GM15510 (cell line): ENCODE results near the gene LYPD6B.

Source experiments
- POLR2A ChIP-seq: IDR thresholded peaks from 3 replicates; pipeline ENCODE4 v1.6.1; 2011; ENCODE audit warnings: borderline replicate concordance; ENCODE audit not compliant: insufficient read length; ENCODE audit errors: extremely low read depth

LYPD6B gene

DNA sequence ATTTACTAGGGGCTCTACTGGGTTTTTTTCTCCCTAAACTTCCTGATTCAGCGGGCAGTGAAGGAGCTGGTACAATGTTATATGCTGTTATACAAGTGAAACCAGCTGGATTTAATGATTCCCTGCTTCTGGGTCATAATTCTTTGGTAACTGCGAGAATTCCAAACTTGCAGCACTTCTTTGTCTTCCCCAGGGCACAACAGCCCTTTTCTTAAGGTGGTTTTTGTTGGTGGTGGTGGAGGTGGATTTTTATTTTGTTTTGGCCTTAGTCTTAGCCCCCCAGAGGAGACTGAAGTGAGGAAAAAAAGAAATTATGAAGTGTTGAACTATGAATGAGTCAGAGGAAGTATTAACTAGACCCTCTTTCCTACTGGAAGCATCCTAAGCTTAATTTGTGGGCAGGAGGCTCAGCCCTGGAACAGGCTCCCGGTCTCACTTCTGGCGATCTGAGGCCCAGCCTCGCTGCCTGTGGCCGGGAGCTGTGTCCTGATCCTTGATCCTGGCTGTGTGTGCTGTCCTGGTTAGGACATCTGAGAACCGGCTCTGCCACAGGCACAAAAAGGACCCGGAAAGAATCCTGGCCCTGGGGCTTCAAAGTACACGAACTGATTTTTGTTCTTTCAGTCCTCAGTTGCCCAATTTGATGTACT is 141.9 kb downstream of the LYPD6B start:
- no peak for TF ChIP-seq POLR2A

DNA sequence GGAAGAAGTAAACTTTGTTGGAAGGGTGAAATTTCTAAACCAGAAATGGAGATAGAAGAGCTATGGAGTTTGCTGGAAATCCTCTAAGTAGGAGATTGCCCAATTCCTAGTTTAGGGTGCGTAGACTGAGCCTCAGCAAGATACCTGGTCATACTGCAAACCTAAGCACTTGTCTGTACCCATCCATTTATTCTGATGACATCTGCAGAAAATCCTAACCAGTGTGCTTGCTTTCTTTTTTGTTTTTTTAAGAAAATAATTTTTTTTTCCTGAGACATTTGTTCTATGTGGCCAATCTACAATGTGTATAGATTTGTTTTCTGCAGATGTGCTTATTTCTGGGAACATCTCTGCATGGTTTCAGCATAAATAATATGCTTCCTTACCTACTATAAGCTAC is 144.7 kb downstream of the LYPD6B start:
- TF ChIP-seq POLR2A, result no peak

- TF ChIP-seq POLR2A, result no peak
These were observed 146.5 kb downstream of the LYPD6B start for GRCh38 chr2:149184991-149185390.

DNA sequence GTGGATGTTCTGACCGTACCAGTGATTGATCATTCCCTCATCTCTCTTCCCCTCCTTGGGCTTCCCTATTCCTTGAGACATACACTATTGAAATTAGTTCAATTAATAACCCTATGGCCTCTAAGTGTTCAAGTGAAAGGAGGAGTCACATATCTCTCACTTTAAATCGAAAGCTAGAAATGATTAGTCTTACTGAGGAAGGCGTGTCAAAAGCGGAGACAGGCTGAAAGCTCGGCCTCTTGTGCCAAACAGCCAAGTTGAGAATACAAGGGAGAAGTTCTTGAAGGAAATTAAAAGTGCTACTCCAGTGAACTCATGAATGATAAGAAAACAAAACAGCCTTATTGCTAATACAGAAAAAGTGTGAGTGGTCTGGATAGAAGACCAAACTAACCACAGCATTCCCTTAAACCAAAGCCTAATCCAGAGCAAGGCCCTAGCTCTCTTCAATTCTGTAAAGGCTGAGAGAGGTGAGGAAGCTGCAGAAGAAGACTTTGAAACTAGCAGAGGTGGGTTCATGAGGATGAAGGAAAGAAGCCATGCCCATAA is 147.5 kb downstream of the LYPD6B start:
- TF ChIP-seq POLR2A, result no peak

GRCh38 chr2:149187057-149187456 is 148.6 kb downstream of the LYPD6B start:
- TF ChIP-seq POLR2A, result no peak

DNA sequence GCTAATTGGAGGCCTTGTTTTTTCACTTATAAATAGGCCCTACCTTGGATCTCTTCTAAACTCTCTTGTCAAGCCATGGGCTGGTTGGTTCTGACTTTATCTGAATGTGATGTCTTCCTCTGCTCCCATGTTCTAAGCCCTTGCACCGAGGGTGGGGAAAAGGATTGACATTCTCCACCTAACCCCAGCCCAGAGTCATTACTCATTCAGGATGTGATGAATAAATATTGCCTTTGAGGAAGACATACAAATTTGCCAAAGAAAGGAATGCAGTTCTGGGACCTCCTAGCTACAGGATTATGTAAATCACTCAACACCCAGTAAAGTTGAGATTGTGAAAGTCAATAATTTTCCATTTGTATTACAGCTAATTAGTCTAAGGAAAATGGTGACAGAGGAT is 149.8 kb downstream of the LYPD6B start:
- TF ChIP-seq POLR2A, result no peak

GRCh38 chr2:149189769-149190168 is 151.3 kb downstream of the LYPD6B start:
- no peak for TF ChIP-seq POLR2A

- TF ChIP-seq POLR2A, result no peak
These were observed 153.4 kb downstream of the LYPD6B start for GRCh38 chr2:149191915-149192314.

DNA sequence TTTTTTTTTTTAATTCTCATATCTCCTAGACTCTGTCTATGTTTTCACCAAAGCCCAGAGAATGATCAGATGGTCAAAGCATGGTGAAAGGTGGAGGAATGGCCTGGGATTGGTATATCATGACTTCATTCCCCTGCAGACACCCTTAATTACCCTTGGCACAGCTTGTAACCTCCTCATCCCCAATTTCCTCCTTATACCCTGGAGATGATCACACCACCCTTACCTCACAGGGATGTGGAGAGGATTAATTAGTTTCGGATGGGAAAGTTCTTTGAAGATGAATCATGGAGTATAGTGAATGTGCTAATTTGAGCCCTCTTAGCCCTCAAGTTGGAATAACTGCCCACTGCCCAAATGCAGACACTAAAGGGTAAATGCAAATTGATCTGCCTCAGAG is 153.9 kb downstream of the LYPD6B start:
- TF ChIP-seq POLR2A, result no peak

GRCh38 chr2:149200109-149200520 is 161.6 kb downstream of the LYPD6B start:
- TF ChIP-seq POLR2A, result no peak

GRCh38 chr2:149204686-149205085 is 166.2 kb downstream of the LYPD6B start:
- TF ChIP-seq POLR2A, result no peak

DNA sequence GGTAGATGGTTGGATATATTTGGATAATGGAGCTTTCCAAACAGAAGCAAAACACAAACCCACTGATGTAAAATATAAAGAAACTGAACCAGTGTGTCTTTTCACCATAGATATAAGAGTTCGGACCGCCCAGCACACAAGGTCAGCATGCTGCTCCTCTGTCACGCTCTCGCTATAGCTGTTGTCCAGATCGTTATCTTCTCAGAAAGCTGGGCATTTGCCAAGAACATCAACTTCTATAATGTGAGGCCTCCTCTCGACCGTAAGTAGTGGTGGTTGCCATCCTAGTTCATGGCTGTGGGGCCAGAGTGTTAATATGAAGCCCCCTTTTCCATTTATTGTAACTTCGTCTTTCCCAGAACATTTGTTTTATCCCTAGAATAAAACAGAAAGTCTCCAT is 166.6 kb downstream of the LYPD6B start:
- TF ChIP-seq POLR2A, result no peak

GRCh38 chr2:149213764-149214493 is 175.4 kb downstream of the LYPD6B start:
- TF ChIP-seq POLR2A, result no peak

DNA sequence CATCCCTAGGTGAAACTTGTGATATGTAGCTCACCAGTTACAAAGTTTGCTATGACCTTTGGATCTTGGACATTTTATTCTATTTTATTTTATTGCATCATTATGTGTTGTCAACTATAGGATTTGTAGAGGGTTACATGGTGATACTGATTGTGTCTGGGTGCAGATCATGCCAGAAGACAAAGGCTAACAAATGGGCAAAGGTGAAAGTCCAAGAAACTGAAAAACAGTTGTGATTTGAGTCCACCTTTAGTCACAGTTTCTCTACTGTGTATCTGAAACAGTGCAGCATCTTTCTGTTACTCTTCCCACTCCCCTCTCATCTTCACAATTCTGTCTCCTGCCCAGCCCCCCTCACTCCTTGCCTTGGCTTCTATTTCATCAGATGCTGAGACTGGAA is 180.0 kb downstream of the LYPD6B start:
- TF ChIP-seq POLR2A, result no peak

GRCh38 chr2:149219856-149220255 is 181.4 kb downstream of the LYPD6B start:
- TF ChIP-seq POLR2A, result no peak

- TF ChIP-seq POLR2A, result no peak
These were observed 182.5 kb downstream of the LYPD6B start for GRCh38 chr2:149221002-149221401.
